Sigmoid colon (tissue), 7 donors: ENCODE data around the gene TMEM88. TPM values are rescaled to one million over a fixed set of nuclear protein-coding genes. Genes with fewer than 3 reads are reported as not detected.
"Not testable (repeated sequence)": the region's sequence is repeated elsewhere in the genome, so short reads cannot be mapped to it uniquely, and the experiment has no call there.

Source experiments
- DNase-seq: peaks from one replicate; pipeline ENCODE4 v3.0.0-alpha.2; 2019
- H3K27ac ChIP-seq, 4 donors: fragments of 200-600 bp; sonication (generic); one replicate each; pipeline ENCODE4 v1.5.1; 2016 to 2019; ENCODE audit warnings: mild to moderate bottlenecking in 1 of 4
- H3K27me3 ChIP-seq, 3 donors: fragments of 200-600 bp; sonication (generic); one replicate each; pipeline ENCODE4 v1.5.1; 2019; ENCODE audit warnings: mild to moderate bottlenecking in 1 of 3
- H3K36me3 ChIP-seq, 4 donors: fragments of 200-600 bp; sonication (generic); one replicate each; pipeline ENCODE4 v1.5.1; 2016 to 2019
- H3K4me1 ChIP-seq, 4 donors: fragments of 200-600 bp; sonication (generic); one replicate each; pipeline ENCODE4 v1.5.1; 2017 to 2019
- H3K4me3 ChIP-seq, 4 donors: fragments of 200-600 bp; sonication (generic); one replicate each; pipeline ENCODE4 v1.5.1; 2017 to 2019; ENCODE audit warnings: mild to moderate bottlenecking in 2 of 4, moderate library complexity in 1 of 4
- H3K9me3 ChIP-seq, 4 donors: fragments of 200-600 bp in 3 of 4; sonication (generic) in 3 of 4; one replicate each; pipeline versions ENCODE4 v1.5.1 to v1.6.1; 2013 to 2019
- CTCF ChIP-seq, 4 experiments: fragments of 450-650 bp in 3 of 4; fragments of 200-600 bp in 1 of 4; IDR thresholded peaks; one replicate each; pipeline ENCODE4 v1.5.1; 2016 to 2019; ENCODE audit warnings: antibody characterized with exemption in 4 of 4, mild to moderate bottlenecking in 3 of 4, moderate library complexity in 2 of 4
- EP300 ChIP-seq, 4 donors: sonication (generic); formaldehyde crosslinking; IDR thresholded peaks; one replicate each; pipeline ENCODE4 v1.6.1; 2017; ENCODE audit warnings: antibody characterized with exemption in 4 of 4
- POLR2A ChIP-seq, 2 donors: fragments of 450-650 bp; IDR thresholded peaks; one replicate each; pipeline ENCODE4 v1.6.1; 2016; ENCODE audit warnings: antibody characterized with exemption in 2 of 2, mild to moderate bottlenecking in 2 of 2, moderate library complexity in 2 of 2
- POLR2AphosphoS5 ChIP-seq, 4 donors: sonication (generic); formaldehyde crosslinking; IDR thresholded peaks; one replicate each; pipeline ENCODE4 v1.6.1; 2017; ENCODE audit warnings: antibody characterized with exemption in 4 of 4
- WGBS, 2 donors: extraction: QIAGEN DNeasy Blood & Tissue Kit; methylation state at CpG; one replicate each; pipeline ENCODE4 v1.1.7; 2013; 5-methylcytosine and 5-hydroxymethylcytosine counted together
- intact Hi-C: fragments of 100-400 bp; cut with DNase I; formaldehyde crosslinking; loops from one replicate; pipeline ENCODE4 v1.15.1; 2023
- polyA plus RNA-seq, 3 donors: library from polyadenylated mRNA; stranded (reverse); fragments of 200-250 nt; gene quantifications; one replicate each; pipeline ENCODE4 v1.2.3, GENCODE V29; 2013
- total RNA-seq, 4 donors: library from RNA; depleted of rRNA; stranded (reverse); fragments of >200 nt; gene quantifications; one replicate each; pipeline ENCODE4 v1.1.0, GENCODE V29; 2016
- donor health status: healthy with polysubstance abuse.
- donor health status: Bipolar disorder and iron deficiency.
- donor health status: healthy.

TMEM88 gene
- total and polyA plus RNA-seq, 7 donors, result 2.4 to 19.9 (median 10.0) TPM

DNA sequence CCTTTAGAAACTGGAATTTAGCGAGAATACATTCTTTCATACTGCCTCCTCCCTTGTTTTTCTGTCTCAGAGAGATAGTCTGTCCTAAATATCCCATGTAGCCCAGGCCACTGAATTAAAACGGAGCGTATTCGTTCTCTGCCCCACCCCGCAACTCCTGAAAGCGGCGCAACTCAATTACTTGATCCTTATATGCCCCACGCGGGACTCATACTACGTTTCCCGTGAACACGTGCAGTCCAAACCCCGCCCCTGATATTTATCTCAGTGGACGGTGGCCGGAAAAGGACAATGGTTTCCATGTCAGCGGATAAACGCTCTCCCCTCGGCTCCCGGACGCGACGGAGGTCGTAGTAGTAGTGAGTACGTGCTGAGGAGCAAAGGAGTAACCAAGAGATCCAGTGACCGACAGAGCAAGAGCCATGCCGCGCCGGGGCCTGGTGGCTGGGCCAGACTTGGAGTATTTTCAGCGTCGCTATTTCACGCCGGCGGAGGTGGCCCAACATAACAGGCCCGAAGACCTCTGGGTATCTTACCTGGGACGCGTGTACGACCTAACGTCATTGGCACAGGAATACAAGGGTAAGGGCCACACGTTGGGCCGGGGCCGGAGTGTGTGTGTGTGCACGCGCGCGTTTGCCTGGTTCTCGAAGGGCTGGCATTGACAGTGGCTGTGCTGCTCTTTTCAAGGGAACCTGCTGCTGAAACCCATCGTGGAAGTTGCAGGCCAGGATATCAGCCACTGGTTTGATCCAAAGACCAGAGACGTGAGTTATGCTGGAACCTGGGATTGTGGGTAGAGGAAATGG is 3.1 kb downstream of the TMEM88 start, which contains the start of gene CYB5D1:
Gene CYB5D1, plus strand, starts transcription at position 291 of the 809 bp plus-strand sequence. Its CDS starts 132 bp downstream, at position 423.
- H3K4me1 ChIP-seq, result peaks cover 0 to 41% (median 38%) of the 10 kb centered on the region in 4 donors
- WGBS, 2 donors, result 4% methylated on average over 48 of the region's 48 CpGs
- DNase-seq, result peak; percentile 97
- H3K27me3 ChIP-seq, result no peaks in the 10 kb centered on the region
- H3K9me3 ChIP-seq, result no peaks in the 10 kb centered on the region
- TF ChIP-seq POLR2AphosphoS5 (IDR thresholded peaks at IDR 0.05) (peak; percentile 67 to 84 (median 73)), POLR2A (IDR thresholded peaks at IDR 0.05) (no peak), EP300 (IDR thresholded peaks at IDR 0.05) (peak in 2 of 4 donors; percentile 32 to 62)
- intact Hi-C loops, result loop anchor here (1.0 to 10.0 kb wide), 4 partner anchors 24 to 273 kb away; partner anchors contain the start of genes CHD3, CNTROB, KDM6B and MPDU1
- H3K36me3 ChIP-seq, result peaks cover 6 to 33% (median 10%) of the 10 kb centered on the region in 4 donors
- H3K27ac ChIP-seq, result peak within 1 kb of the TSS; percentile 90 to 94 (median 93)
- peak within 1 kb of the TSS; percentile 46 to 76 (median 63) for H3K4me3 ChIP-seq

GRCh38 chr17:7858522-7858810 is 3.6 kb downstream of the TMEM88 start:
- 35 to 51% methylated on average over 20 of the region's 20 CpGs for WGBS, 2 donors
- peaks cover 0 to 42% (median 39%) of the 10 kb centered on the region in 4 donors for H3K4me1 ChIP-seq

DNA sequence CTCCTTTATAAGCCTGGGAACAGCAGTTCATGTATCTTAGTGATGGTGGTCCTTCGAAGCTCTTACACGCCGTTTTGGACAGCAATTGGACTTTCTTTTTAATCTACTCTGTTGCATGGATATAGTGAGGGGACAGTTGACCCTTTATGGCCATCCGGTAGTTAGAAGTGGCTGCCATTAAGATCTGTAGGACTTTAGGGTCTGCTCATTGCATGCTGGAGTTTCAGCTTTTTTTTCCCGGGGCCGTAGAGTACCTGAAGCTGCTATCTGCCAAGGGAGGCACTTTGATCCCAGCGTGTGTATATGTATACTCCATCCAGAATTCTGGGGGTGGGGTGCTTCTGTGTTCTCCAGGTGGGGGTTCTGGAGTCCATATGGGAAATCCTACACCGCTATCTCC is 4.2 kb downstream of the TMEM88 start:
- H3K4me3 ChIP-seq, result no peak overlapping the region
- 82 to 90% methylated on average over 8 of the region's 8 CpGs for WGBS, 2 donors
- peaks cover 0 to 22% (median under 1%) of the 10 kb centered on the region in 4 donors for H3K36me3 ChIP-seq
- no peaks in the 10 kb centered on the region for H3K9me3 ChIP-seq
- H3K27me3 ChIP-seq, result no peaks in the 10 kb centered on the region
- peak overlapping the region; percentile 90 to 94 (median 93) for H3K27ac ChIP-seq
- TF ChIP-seq EP300 (IDR thresholded peaks at IDR 0.05) (no peak), CTCF (IDR thresholded peaks at IDR 0.05) (no peak), POLR2AphosphoS5 (IDR thresholded peaks at IDR 0.05) (no peak), POLR2A (IDR thresholded peaks at IDR 0.05) (no peak)
- peaks cover 0 to 42% (median 39%) of the 10 kb centered on the region in 4 donors for H3K4me1 ChIP-seq
- intact Hi-C loops, result loop anchor here (5.0 to 10.0 kb wide), 2 partner anchors 73 to 274 kb away; partner anchors contain the start of genes CNTROB, MPDU1 and TRAPPC1
- no peak for DNase-seq

More at GRCh38 chr17:7858522-7858810, 3.6 kb downstream of the TMEM88 start:
- peak; percentile 81 for DNase-seq
- peak overlapping the region; percentile 90 to 94 (median 93) for H3K27ac ChIP-seq
- H3K36me3 ChIP-seq, result peaks cover under 1 to 28% (median 5%) of the 10 kb centered on the region in 4 donors
- peak overlapping the region; percentile 46 to 76 (median 63) for H3K4me3 ChIP-seq
- peak; percentile 19 to 61 (median 40) for TF ChIP-seq CTCF (IDR thresholded peaks at IDR 0.05)
- no peak for TF ChIP-seq POLR2A (IDR thresholded peaks at IDR 0.05)
- no peak for TF ChIP-seq POLR2AphosphoS5 (IDR thresholded peaks at IDR 0.05)
- TF ChIP-seq EP300 (IDR thresholded peaks at IDR 0.05), result no peak
- no peaks in the 10 kb centered on the region for H3K9me3 ChIP-seq
- H3K27me3 ChIP-seq, result no peaks in the 10 kb centered on the region
- intact Hi-C loops, result loop anchor here (5.0 to 10.0 kb wide), 2 partner anchors 74 to 274 kb away; partner anchors contain the start of genes CNTROB, MPDU1 and TRAPPC1

DNA sequence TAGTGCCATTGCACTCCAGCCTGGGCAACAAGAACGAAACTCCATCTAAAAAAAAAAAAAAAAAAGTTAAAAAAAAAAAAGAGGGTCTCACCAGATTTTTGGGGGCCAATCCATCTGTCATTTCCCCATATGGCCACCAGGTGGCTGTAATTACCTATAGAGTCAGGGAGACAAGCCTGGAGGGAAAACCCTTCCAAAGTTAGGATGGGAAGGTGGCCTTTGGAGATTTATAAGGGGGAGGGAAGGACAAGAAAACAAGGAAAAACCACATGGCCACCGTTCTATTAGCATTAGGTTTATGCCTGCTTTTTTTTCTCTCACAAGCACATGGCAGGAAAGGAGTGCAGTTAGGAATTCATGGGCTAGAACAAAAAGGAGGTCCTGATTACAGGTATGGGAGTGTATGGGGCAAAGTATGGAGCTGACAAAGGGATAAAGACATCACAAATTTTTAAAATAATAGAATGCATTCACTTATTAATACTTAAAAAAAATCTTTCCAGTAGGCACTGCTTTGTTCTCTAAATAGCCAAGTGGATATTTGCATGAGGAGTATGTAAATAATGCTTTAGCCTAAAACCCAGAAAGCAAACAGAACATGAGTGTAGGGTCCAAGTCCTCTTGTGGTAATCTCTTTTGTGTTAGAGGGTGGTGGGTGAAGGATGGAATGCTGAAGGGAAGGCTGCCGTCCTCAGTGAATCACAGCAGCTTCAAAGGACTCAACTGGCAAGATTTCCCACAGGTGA is 8.0 kb downstream of the TMEM88 start:
- no peaks in the 10 kb centered on the region for H3K27me3 ChIP-seq
- TF ChIP-seq EP300 (IDR thresholded peaks at IDR 0.05), result no peak
- TF ChIP-seq POLR2A (IDR thresholded peaks at IDR 0.05), result no peak
- peak; percentile 75 to 87 (median 83) for TF ChIP-seq CTCF (IDR thresholded peaks at IDR 0.05)
- TF ChIP-seq POLR2AphosphoS5 (IDR thresholded peaks at IDR 0.05), result peak in 1 of 4 donors; percentile 6
- WGBS, 2 donors, result 23 to 31% methylated on average over 3 of the region's 3 CpGs
- H3K4me1 ChIP-seq, result peaks cover 0 to 20% (median 14%) of the 10 kb centered on the region in 4 donors
- H3K9me3 ChIP-seq, result no peaks in the 10 kb centered on the region
- H3K27ac ChIP-seq, result no peak overlapping the region
- intact Hi-C loops, result loop anchor here (1.0 to 5.0 kb wide), 2 partner anchors 127 to 194 kb away; no protein-coding TSS in a partner anchor
- H3K4me3 ChIP-seq, result no peak overlapping the region
- H3K36me3 ChIP-seq, result peaks cover 0 to 20% (median 0%) of the 10 kb centered on the region in 4 donors
- peak; percentile 74 for DNase-seq

- H3K4me1 ChIP-seq, H3K4me3 ChIP-seq: not testable (repeated sequence)
- 50 to 75% methylated on average over 5 of the region's 5 CpGs for WGBS, 2 donors
Measured at GRCh38 chr17:7864384-7864783, 9.5 kb downstream of the TMEM88 start.

More at GRCh38 chr17:7864384-7864783, 9.5 kb downstream of the TMEM88 start:
- not testable (repeated sequence) for H3K27me3 ChIP-seq, H3K9me3 ChIP-seq, H3K27ac ChIP-seq, DNase-seq
- intact Hi-C loops, result loop anchor here (2.0 to 5.0 kb wide), 2 partner anchors 16 to 193 kb away; no protein-coding TSS in a partner anchor
- H3K36me3 ChIP-seq, result peaks cover 0 to 20% (median 0%) of the 10 kb centered on the region in 4 donors
